Chondrocyte (in vitro differentiated cells): ENCODE data around the gene OBSL1. TPM values are rescaled to one million over a fixed set of nuclear protein-coding genes. Genes with fewer than 3 reads are reported as not detected.

Source experiments
- DNase-seq: peaks from one replicate; pipeline ENCODE4 v3.0.0; 2021; ENCODE audit warnings: mixed read lengths, low spot score
- H3K27ac Mint-ChIP-seq: one replicate; pipeline ENCODE4 v1.8.0; 2021; ENCODE audit warnings: mild to moderate bottlenecking, moderate library complexity, mixed read lengths; ENCODE audit not compliant: unreplicated experiment
- H3K27me3 Mint-ChIP-seq: 2 replicates; pipeline ENCODE4 v1.8.0; 2021; ENCODE audit warnings: low read depth, mixed read lengths
- H3K36me3 Mint-ChIP-seq: 2 replicates; pipeline ENCODE4 v1.8.0; 2021; ENCODE audit warnings: low read depth, mixed read lengths
- H3K4me1 Mint-ChIP-seq: 2 replicates; pipeline ENCODE4 v1.8.0; 2021; ENCODE audit warnings: low read depth, mild to moderate bottlenecking, mixed read lengths
- H3K4me3 Mint-ChIP-seq: one replicate; pipeline ENCODE4 v1.8.0; 2021; ENCODE audit warnings: mild to moderate bottlenecking, moderate library complexity, mixed read lengths; ENCODE audit not compliant: unreplicated experiment
- H3K9me3 Mint-ChIP-seq: 2 replicates; pipeline ENCODE4 v1.8.0; 2021; ENCODE audit warnings: low read depth, mixed read lengths
- CTCF ChIP-seq: fragments of 200-600 bp; sonication (generic); IDR thresholded peaks from 2 replicates; pipeline ENCODE4 v1.5.0; 2021; ENCODE audit warnings: antibody characterized with exemption, mild to moderate bottlenecking, moderate library complexity
- total RNA-seq: library from RNA; stranded (reverse); gene quantifications from 3 replicates; pipeline ENCODE4 v1.2.1, GENCODE V29; 2021

The OBSL1 gene
- total RNA-seq, 1 donor from 2014 or later, result 111 TPM

- TF ChIP-seq CTCF, result no peak
- H3K9me3 Mint-ChIP-seq, result no peaks in the 10 kb centered on the region
- H3K4me3 Mint-ChIP-seq, result no peak overlapping the region
- peak; percentile 80 for DNase-seq
- H3K27me3 Mint-ChIP-seq, result no peaks in the 10 kb centered on the region
- peaks cover 13% of the 10 kb centered on the region for H3K4me1 Mint-ChIP-seq
- H3K36me3 Mint-ChIP-seq, result peaks cover 25% of the 10 kb centered on the region
- H3K27ac Mint-ChIP-seq, result no peak overlapping the region
Observed at GRCh38 chr2:219563271-219563928, 7.9 kb downstream of the OBSL1 start.

GRCh38 chr2:219562049-219563020 is 9.0 kb downstream of the OBSL1 start:
- no peak for TF ChIP-seq CTCF
- H3K36me3 Mint-ChIP-seq, result peaks cover 23% of the 10 kb centered on the region
- peak; percentile 92 for DNase-seq
- no peak overlapping the region for H3K4me3 Mint-ChIP-seq
- peak overlapping the region; percentile 17 for H3K27ac Mint-ChIP-seq
- no peaks in the 10 kb centered on the region for H3K9me3 Mint-ChIP-seq
- peaks cover 13% of the 10 kb centered on the region for H3K4me1 Mint-ChIP-seq
- no peaks in the 10 kb centered on the region for H3K27me3 Mint-ChIP-seq

- H3K4me3 Mint-ChIP-seq, result no peak overlapping the region
- H3K4me1 Mint-ChIP-seq, result peaks cover 13% of the 10 kb centered on the region
Observed at GRCh38 chr2:219561179-219562048, 9.9 kb downstream of the OBSL1 start.

GRCh38 chr2:219560893-219561178 is 10.5 kb downstream of the OBSL1 start:
- H3K27me3 Mint-ChIP-seq, result no peaks in the 10 kb centered on the region
- H3K36me3 Mint-ChIP-seq, result peaks cover 17% of the 10 kb centered on the region
- peak; percentile 46 for DNase-seq
- H3K27ac Mint-ChIP-seq, result no peak overlapping the region
- no peak overlapping the region for H3K4me3 Mint-ChIP-seq
- peaks cover 13% of the 10 kb centered on the region for H3K4me1 Mint-ChIP-seq
- H3K9me3 Mint-ChIP-seq, result no peaks in the 10 kb centered on the region
- no peak for TF ChIP-seq CTCF

More at GRCh38 chr2:219561179-219562048, 9.9 kb downstream of the OBSL1 start:
- Mint-ChIP-seq H3K9me3 (no peaks in the 10 kb centered on the region), H3K27ac (no peak overlapping the region), H3K27me3 (no peaks in the 10 kb centered on the region), H3K36me3 (peaks cover 20% of the 10 kb centered on the region)
- DNase-seq, result no peak
- TF ChIP-seq CTCF, result no peak
